Neural progenitor cell (in vitro differentiated cells): ENCODE measurements around the gene UBE2J1. TPM values are rescaled to one million over a fixed set of nuclear protein-coding genes. Genes with fewer than 3 reads are reported as not detected.
A peak's percentile ranks its signal among the peaks of the same experiment; 100 is the strongest.

Experiments used
- DNase-seq: peaks from one replicate; pipeline ENCODE4 v3.0.0-alpha.2; 2016; ENCODE audit warnings: low spot score
- H2AFZ ChIP-seq: fragments of 200-600 bp; sonication (generic); replicated peaks from 2 replicates; pipeline ENCODE4 v1.6.1; 2016; ENCODE audit warnings: antibody characterized with exemption
- H3F3A ChIP-seq: fragments of 200-600 bp; sonication (generic); 2 replicates; pipeline ENCODE4 v1.6.1; 2016; ENCODE audit warnings: antibody characterized with exemption, low read depth
- H3K27ac ChIP-seq: fragments of 200-600 bp; sonication (generic); 2 replicates; pipeline ENCODE4 v1.5.1; 2016; ENCODE audit warnings: mild to moderate bottlenecking
- H3K27me3 ChIP-seq: fragments of 200-600 bp; sonication (generic); 2 replicates; pipeline ENCODE4 v1.6.1; 2016; ENCODE audit warnings: mild to moderate bottlenecking, moderate library complexity
- H3K36me3 ChIP-seq: fragments of 200-600 bp; sonication (generic); 2 replicates; pipeline ENCODE4 v1.5.1; 2016
- H3K4me1 ChIP-seq: fragments of 200-600 bp; sonication (generic); 2 replicates; pipeline ENCODE4 v1.6.1; 2016; ENCODE audit warnings: mixed run types
- H3K4me2 ChIP-seq: fragments of 200-600 bp; sonication (generic); 2 replicates; pipeline ENCODE4 v1.6.1; 2016
- H3K4me3 ChIP-seq: fragments of 200-600 bp; sonication (generic); 2 replicates; pipeline ENCODE4 v1.5.1; 2016
- H3K79me2 ChIP-seq: fragments of 200-600 bp; sonication (generic); 2 replicates; pipeline ENCODE4 v1.6.1; 2016; ENCODE audit warnings: low read depth
- H3K9ac ChIP-seq: fragments of 200-600 bp; sonication (generic); 2 replicates; pipeline ENCODE4 v1.6.1; 2016
- H3K9me3 ChIP-seq: fragments of 200-600 bp; sonication (generic); 2 replicates; pipeline ENCODE4 v1.5.1; 2016; ENCODE audit warnings: low read depth
- H4K20me1 ChIP-seq: fragments of 200-600 bp; sonication (generic); 2 replicates; pipeline ENCODE4 v1.6.1; 2016; ENCODE audit warnings: low read depth
- H3K27ac Mint-ChIP-seq: 3 replicates; pipeline ENCODE4 v1.8.0; 2021; ENCODE audit warnings: mixed read lengths
- H3K27me3 Mint-ChIP-seq: 2 replicates; pipeline ENCODE4 v1.8.0; 2022; ENCODE audit warnings: low read depth, mild to moderate bottlenecking, inconsistent platforms, moderate library complexity, mixed read lengths; ENCODE audit not compliant: insufficient read depth
- H3K36me3 Mint-ChIP-seq: 3 replicates; pipeline ENCODE4 v1.8.0; 2021; ENCODE audit warnings: mixed read lengths
- H3K4me1 Mint-ChIP-seq: 3 replicates; pipeline ENCODE4 v1.8.0; 2021; ENCODE audit warnings: mixed read lengths
- H3K4me3 Mint-ChIP-seq: 3 replicates; pipeline ENCODE4 v1.8.0; 2021; ENCODE audit warnings: mild to moderate bottlenecking, moderate library complexity, mixed read lengths
- H3K9me3 Mint-ChIP-seq: 3 replicates; pipeline ENCODE4 v1.8.0; 2020; ENCODE audit warnings: mixed read lengths
- EZH2 ChIP-seq: fragments of 200-600 bp; sonication (generic); IDR thresholded peaks from 2 replicates; pipeline ENCODE4 v1.6.1; 2017; ENCODE audit warnings: antibody characterized with exemption, mild to moderate bottlenecking, moderate library complexity
- EZH2phosphoT487 ChIP-seq: fragments of 200-600 bp; sonication (generic); IDR thresholded peaks from 2 replicates; pipeline ENCODE4 v1.6.1; 2017; ENCODE audit warnings: antibody characterized with exemption
- total RNA-seq: library from RNA; depleted of rRNA; stranded (reverse); fragments of >200 nt; gene quantifications from 2 replicates; pipeline ENCODE4 v1.2.3, GENCODE V29; 2015; ENCODE audit warnings: low replicate concordance
- TF ChIP-seq, protein P1 (sequence below): fragments of 200-600 bp; sonication (generic); IDR thresholded peaks from 2 replicates; pipeline ENCODE4 v1.5.1; 2017; ENCODE audit warnings: antibody characterized with exemption, mild to moderate bottlenecking

Gene UBE2J1
- total RNA-seq, 1 donor from 2014 or later = 43.0 TPM

- H3K4me3 ChIP-seq = no peak overlapping the region
- H3K9ac ChIP-seq = no peak overlapping the region
- no peak overlapping the region for H3K4me2 ChIP-seq
- Mint-ChIP-seq H3K36me3 (no peaks in the 10 kb centered on the region), H3K4me3 (no peak overlapping the region), H3K4me1 (peaks cover 10% of the 10 kb centered on the region), H3K27ac (no peak overlapping the region), H3K27me3 (peaks cover 2% of the 10 kb centered on the region), H3K9me3 (no peaks in the 10 kb centered on the region)
- no peak overlapping the region for H2AFZ ChIP-seq
- H4K20me1 ChIP-seq = no peaks in the 10 kb centered on the region
- DNase-seq = peak; percentile 81
- H3K4me1 ChIP-seq = no peaks in the 10 kb centered on the region
- no peaks in the 10 kb centered on the region for H3K79me2 ChIP-seq
- H3K9me3 ChIP-seq = no peaks in the 10 kb centered on the region
- H3K36me3 ChIP-seq = no peaks in the 10 kb centered on the region
- TF ChIP-seq EZH2phosphoT487 = no peak
- TF ChIP-seq, protein P1, sequence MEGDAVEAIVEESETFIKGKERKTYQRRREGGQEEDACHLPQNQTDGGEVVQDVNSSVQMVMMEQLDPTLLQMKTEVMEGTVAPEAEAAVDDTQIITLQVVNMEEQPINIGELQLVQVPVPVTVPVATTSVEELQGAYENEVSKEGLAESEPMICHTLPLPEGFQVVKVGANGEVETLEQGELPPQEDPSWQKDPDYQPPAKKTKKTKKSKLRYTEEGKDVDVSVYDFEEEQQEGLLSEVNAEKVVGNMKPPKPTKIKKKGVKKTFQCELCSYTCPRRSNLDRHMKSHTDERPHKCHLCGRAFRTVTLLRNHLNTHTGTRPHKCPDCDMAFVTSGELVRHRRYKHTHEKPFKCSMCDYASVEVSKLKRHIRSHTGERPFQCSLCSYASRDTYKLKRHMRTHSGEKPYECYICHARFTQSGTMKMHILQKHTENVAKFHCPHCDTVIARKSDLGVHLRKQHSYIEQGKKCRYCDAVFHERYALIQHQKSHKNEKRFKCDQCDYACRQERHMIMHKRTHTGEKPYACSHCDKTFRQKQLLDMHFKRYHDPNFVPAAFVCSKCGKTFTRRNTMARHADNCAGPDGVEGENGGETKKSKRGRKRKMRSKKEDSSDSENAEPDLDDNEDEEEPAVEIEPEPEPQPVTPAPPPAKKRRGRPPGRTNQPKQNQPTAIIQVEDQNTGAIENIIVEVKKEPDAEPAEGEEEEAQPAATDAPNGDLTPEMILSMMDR = peak; percentile 97
- no peak overlapping the region for H3K27ac ChIP-seq
- H3F3A ChIP-seq = peaks cover 15% of the 10 kb centered on the region
- H3K27me3 ChIP-seq = no peaks in the 10 kb centered on the region
Measured at GRCh38 chr6:89368107-89368506, 15.6 kb upstream of the UBE2J1 start.

DNA sequence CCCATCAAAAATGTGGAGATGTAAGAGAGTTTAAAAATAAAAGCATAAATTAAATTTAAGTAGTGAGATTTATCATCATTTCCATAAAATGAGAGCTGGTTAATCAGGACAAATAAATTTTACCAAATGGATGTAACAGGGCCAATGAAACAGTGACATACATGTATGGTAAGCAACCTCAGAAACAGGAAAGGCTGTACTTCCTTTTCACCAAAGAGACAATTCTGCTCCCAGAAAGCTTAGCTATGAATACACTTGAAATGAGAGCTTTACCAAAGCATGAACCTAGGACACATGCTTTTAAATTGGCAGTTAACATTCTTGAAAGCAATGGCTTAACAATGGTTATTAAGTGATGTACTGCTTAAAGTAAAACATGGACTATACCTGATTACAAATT is 12.1 kb upstream of the UBE2J1 start:
- Histone ChIP-seq H3K4me1 (peaks cover 3% of the 10 kb centered on the region), H3K36me3 (no peaks in the 10 kb centered on the region), H3K9me3 (no peaks in the 10 kb centered on the region), H2AFZ (no peak overlapping the region), H3K27ac (no peak overlapping the region), H3K9ac (no peak overlapping the region), H3K4me2 (no peak overlapping the region), H3K27me3 (no peaks in the 10 kb centered on the region), H4K20me1 (no peaks in the 10 kb centered on the region), H3K4me3 (no peak overlapping the region), H3K79me2 (no peaks in the 10 kb centered on the region), H3F3A (peaks cover 12% of the 10 kb centered on the region)
- DNase-seq = no peak
- Mint-ChIP-seq H3K4me1 (peaks cover 8% of the 10 kb centered on the region), H3K36me3 (peaks cover 3% of the 10 kb centered on the region), H3K27me3 (peaks cover 2% of the 10 kb centered on the region), H3K27ac (no peak overlapping the region), H3K4me3 (no peak overlapping the region), H3K9me3 (no peaks in the 10 kb centered on the region)
- TF ChIP-seq, protein P1 = no peak
- TF ChIP-seq EZH2 (no peak), EZH2phosphoT487 (no peak)

DNA sequence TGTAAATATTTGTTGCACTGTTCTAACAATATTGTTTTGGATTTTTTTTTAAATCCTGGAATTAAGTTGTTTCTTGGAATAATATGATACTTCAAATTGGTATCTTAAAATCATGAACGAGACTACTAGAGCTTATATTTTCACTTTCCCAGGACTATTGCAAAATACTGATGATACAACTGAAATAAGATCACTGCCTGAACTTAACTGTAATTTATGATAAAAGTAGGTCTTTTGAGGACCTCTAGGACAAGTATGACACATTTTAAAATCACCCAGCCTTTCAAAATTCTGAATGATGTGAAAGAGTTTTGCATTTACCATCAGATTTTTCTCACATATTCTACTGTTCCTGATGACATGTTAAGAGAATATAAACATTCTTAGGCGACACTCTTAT is 8.6 kb upstream of the UBE2J1 start:
- Mint-ChIP-seq H3K27me3 (no peaks in the 10 kb centered on the region), H3K4me1 (peaks cover 5% of the 10 kb centered on the region), H3K36me3 (peaks cover 3% of the 10 kb centered on the region), H3K27ac (no peak overlapping the region), H3K9me3 (no peaks in the 10 kb centered on the region), H3K4me3 (no peak overlapping the region)
- Histone ChIP-seq H3K9ac (no peak overlapping the region), H3K79me2 (no peaks in the 10 kb centered on the region), H3K9me3 (no peaks in the 10 kb centered on the region), H3K27me3 (no peaks in the 10 kb centered on the region), H3K27ac (no peak overlapping the region), H4K20me1 (no peaks in the 10 kb centered on the region), H3K4me3 (no peak overlapping the region), H3F3A (peaks cover 10% of the 10 kb centered on the region), H3K4me1 (peaks cover 13% of the 10 kb centered on the region), H2AFZ (no peak overlapping the region), H3K36me3 (no peaks in the 10 kb centered on the region), H3K4me2 (no peak overlapping the region)
- DNase-seq = no peak
- TF ChIP-seq, protein P1 = no peak
- TF ChIP-seq EZH2phosphoT487 (no peak), EZH2 (no peak)
